Activated CD4-positive, CD25-positive, alpha-beta regulatory T cell treated with anti-CD3 and anti-CD28 coated beads, Interleukin-2, amount 50 U/mL, for 72 hours (primary cell): Measurements from ENCODE around the gene CIB2.

Experiments used
- DNase-seq: peaks from one replicate; pipeline ENCODE4 v3.0.0; 2021

CIB2 gene

DNA sequence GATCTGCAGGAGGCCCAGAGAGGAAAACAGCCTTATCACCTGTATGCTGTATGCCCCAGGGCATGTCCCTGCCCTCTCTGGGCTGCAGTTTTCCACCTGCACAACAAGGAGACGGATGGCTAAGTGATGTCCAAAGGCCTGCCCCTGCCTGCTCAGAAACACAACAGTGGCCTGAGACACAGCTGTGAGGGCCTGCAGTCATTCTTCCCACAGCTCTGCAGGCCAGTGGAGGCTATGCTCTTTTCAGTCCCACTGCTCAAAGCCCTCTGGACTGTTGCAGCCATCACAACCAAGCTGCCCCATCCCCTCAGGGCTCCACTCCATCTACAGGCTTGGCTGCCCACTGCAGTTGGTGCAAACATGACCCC lies 48.5 kb downstream of the CIB2 start:
- no peak for DNase-seq

DNA sequence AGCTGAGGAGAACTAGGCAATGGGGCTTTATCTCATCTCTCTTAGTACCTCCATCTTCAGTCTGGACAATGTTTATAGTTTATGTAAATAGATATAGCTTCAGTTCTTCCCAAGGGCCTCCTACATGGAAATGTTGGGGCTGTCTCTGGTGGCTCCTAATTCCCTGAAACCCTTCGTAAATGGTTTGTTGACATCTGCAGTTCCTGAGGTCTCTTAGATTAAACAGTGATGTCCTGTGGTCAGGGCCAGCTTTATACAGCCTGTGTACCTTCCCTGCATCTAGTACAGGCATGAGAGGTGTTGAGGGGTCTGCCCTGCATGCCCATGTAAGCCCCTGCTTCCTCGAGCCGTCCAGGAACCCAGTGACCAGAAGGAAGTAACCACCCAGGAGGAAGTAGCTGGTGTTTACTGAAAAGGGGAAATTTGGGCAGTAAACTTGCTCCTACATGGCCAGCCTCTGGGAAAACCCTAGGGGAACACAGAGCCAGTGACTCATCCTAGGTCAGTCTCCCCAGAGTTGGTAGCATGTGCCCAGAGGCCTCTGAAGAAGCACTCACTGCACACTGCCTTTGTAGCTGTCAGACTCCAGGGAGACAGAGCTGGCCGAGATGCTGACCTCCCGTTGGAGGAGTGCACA lies 49.0 kb downstream of the CIB2 start:
- DNase-seq: no peak

DNA sequence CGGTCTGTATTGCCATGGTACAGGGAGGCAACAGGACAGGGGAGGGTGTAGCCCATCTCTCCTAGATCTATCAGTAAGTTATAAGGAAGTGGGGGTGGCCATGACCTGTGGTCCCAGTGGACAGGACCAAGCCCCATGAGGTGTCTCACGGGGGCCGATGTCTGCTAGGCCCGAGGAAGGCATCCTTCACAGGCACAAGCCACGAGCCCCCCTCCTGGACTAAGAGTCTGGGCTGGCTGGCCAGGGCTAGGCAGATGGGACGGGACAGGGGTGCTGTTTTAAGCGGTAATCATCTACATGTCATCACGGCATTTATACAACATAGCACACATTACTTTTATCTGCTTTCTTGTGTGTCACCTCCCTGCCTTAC lies 51.2 kb downstream of the CIB2 start:
- no peak for DNase-seq

DNA sequence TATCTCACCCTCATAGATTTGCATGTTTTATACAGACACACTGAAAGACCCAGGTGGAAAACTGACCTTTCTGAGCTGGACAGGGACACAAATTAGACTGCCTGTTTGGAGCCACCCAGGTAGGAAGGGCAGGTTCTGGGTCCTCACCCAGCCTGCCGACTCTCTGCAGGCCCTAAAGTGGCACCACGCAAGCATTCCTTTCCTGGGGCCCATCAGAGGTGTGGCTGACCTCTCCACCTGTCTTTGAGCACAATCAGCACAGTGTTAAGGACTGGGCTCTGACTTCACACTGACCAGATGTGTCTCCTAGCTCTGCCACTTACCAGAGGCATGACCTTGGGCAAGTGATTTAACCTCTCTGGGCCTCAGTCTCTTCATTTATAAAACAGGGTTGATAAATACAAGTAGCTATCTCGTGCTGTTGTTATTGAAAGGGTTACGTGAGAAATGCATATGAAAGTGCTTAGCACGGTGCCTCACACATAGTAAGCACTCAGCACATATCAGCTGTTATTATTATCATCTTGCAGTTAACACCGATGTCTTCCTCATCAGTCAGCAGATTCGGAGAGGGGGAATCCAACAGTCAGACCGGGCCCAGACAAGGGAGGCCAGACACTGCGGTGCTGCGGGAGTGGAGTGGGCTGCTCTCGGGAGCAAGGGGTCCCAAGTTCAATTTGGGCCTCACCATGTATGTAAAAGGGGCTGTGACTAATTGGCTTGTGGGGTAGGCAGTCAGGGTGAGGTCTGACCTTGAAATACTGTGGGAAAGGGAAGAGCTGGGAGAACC lies 51.8 kb downstream of the CIB2 start:
- no peak for DNase-seq

DNA sequence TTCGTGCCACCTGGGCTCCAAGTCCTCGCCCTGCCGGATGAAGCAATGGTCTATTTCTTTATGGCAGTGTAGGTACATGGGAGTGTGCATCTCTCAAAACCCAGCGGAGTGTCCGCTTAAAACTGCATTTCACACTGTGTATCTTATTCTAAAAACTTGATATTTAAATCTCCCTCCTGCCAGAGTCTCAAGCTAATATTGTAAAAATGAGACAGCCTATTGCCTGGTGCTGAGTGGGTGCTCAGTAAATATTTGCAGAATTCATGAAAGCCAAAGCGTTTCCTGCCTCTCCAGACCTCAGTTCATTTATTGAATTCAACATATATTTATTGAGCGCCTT lies 53.4 kb downstream of the CIB2 start:
- no peak for DNase-seq

DNA sequence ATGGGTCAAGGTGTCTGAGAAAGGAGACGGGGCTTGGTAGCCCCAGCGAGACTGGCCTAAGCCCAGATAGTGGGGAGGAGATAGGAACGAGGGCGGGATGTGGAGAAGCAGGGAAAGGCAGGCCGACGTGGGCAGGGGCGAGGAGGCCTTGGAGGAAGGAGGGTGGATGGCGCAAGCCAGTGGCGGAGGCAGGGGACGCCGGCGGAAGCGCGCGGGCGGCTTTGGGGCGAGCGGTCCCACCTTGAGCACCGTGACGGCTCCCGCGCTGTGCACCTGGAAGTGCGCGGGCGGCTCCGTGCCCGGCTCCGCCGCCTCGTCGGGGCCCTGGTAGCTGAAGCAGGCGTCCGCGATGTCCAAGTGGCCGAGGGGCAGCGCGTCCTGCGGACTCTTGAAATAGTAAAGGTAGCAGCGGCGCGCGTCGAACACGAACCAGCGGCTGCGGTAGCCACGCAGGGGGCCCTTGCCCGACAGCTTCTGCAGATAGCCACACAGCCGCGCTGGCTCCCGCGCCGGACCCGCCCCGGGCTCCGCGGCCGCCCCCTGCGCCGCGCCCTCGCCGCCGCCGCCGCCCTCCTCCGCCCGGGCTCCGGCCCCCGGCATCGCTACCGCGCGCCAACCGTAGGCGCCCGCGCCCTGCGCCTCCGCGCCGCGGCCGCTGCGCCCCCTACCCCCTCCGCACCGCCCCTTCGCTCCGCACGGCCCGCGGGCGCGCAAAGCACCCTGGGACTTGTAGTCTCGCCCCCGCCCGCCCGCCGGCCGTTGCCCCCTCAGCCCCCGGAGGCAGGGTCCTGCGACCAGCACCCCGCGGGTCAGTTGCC lies 54.0 kb downstream of the CIB2 start, which contains the start of gene TBC1D2B:
TBC1D2B (minus strand) TSS at position 659 of the 818 bp plus-strand sequence; CDS start at position 600, 59 bp downstream.
- DNase-seq: peak; percentile 68

DNA sequence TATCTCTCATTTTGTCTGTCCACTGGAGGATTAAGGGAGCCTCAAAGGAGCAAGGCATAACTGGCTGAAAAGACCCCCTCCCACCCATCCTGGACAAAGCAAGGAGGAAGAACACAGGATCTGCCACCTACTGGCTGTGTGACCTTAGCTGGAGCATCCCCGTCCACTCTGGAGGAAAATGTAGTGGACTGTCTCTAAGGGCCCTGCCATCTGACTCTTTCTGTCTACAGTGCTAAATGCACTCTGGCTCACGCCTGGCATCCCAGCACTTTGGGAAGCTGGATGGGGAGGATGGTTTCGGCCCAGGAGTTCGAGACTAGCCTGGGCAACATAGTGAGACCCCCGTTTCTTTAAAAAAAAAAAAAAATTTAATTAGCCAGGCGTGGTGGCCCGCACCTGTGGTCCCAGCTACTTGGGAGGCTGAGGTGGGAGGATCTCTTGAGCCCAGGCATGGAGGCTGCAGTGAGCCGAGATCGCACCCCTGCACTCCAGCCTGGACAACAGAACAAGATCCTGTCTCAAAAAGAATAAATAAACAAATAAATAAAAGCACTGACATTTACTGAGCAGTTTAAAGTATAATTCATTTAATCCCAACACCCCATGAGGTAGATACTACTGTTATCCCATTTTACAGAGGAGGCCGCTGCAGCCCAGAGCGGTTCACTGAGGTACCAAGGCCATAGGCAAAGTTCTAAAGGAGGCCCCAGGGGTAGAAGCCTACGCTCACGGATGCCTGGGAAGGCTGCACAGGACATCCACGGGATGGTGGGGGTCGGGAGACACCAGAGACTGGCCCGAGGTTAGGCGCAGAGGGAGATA lies 54.8 kb downstream of the CIB2 start:
- DNase-seq: no peak

DNA sequence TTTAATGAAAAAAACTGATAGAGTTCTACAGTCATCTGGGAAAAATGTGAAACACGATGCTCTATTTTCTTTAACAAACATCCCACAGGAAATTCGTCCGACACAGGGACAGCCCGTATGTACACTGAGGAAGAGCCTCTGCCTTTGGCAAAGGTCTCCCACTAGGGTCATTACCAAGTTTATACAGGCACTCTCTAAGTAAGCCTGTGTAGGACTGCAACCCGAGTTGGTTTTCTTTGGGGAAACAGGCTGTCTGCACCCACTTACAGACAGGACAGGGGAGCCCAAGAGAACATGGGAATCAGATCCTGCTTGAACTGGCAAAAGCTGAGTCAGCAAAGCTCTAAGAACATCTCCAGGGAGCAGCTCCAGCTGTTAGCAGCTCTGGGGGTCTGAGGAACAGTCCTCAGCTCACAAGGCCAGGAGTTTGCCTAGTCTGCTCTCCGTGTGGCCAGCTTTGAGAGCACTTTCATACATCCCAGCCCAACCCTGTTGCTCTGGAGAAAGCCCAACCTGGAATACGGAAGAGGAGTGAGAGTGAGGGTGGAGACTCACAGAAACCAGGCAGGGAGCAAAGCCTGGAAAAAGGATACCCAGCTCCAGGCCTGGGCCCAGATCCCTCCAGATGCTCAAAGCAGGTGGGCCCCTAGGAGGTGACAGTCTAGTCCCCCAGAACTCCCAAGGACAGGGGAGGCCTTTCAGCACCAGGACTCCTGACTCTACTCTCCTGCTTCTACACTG lies 55.6 kb downstream of the CIB2 start:
- DNase-seq: no peak

DNA sequence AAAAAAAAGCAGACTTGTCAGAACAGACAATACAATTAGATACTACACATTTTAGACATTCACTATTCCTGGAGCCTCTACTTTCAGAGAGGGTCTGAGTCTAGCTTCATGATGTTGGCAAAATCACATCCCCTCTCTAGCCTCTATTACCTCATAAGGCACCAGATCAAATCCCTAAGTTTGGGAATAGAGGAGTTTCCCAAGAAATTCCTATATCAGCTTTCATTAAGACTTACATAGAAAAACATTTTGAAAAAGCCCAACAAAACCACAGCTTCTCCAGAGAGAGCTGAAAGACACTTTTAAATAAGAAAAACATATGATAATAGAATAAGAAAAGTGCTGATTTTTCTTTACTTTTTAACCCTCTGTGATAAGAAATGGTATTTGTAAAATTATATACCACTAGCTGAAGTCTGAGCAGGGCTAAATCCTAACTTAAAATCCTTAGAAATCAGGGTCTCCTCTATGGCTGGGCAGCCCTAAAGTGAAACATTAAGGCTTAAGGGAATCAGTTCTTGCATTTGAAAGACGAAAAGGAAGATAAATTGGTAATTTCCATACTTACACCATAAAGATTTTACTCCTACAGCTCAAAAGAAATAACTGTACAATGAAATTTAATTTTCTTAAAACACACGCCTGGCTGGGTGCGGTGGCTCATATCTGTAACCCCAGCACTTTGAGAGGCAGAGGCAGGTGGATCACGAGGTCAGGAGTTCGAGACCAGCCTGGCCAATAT lies 58.0 kb downstream of the CIB2 start:
- DNase-seq: no peak

DNA sequence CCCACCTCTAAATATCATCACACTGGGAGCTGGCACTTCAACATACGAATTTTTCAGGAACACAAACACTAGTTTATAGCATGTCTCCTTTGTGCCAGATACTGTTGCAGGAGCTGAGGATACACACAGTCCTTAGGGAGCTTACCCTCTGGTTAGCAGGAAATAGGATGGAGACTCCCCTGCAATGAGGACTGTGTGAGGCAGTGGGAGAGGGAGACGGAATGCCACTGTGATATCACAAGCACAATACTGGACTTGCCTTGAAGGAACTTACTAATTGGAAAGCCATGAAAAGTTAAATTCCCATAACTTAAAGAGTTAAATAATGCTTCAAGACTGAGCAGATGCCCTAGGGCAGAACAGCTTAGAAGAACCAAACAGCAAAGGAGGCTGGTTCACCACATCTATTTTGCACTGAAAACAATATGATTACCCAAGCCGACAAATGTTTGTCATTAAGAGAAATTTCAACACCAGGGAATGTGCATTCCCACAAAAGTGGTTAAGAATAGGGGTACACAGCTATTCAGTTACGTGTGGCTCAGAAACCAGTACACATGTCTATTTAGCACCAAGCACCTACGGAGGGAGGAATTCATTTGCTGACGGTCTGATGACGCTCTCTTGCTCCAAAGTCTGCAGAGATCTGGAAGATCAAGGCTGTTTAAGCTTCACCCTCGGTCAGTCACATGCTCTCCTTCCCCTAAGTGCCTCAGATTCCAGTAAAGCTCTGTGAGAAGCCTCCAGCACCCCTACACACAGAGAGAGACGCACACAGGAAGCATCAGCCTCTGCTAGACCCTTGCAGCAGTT lies 59.0 kb downstream of the CIB2 start:
- DNase-seq: no peak

DNA sequence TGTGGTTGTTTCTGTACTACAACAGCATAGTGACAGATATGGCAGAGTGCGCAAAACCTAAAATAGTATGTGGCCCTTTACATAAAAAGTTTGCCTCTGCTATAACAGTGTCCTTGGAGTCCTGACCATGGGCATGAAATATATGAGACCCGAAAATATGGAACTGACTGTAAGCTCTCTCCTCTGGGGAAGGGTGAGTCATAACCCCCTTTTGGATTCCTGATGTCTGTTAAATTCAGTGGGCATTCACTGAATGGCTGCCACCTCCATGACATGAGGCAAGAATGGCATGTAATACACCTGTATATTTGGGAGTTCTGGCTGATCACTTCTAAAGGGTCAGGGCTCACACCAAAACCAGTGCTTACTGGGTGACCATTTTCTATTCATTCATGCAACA lies 59.9 kb downstream of the CIB2 start:
- no peak for DNase-seq

DNA sequence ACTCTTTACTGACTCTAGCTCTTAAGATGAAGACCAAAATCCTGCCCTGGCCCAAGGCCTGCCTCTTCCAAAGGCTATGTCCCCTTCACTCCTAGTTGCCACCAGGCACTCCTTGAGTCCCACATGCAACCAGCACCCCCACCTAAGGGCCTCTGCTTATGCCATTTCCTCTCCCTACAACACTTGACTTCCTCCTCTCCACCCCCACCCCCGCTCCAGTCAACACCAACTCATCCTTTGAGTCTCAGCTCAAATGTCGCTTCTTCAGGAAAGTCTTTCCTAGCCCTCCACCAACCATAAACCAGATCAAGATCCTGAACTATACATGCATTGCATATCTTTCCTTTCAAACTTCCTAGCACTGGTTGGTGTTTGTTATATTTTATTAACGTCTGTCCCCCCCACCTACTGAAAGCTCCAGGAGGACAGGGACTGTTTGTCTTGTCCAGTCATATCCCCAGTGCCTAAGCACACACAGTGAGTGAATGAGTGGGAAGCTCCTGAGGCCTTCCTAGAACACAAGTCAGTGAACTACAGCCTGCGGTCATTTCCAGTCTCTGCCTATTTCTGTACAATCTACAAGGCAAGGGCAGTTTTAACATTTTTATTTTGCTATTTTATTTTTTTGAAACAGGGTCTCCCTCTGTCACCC lies 61.1 kb downstream of the CIB2 start:
- DNase-seq: no peak

DNA sequence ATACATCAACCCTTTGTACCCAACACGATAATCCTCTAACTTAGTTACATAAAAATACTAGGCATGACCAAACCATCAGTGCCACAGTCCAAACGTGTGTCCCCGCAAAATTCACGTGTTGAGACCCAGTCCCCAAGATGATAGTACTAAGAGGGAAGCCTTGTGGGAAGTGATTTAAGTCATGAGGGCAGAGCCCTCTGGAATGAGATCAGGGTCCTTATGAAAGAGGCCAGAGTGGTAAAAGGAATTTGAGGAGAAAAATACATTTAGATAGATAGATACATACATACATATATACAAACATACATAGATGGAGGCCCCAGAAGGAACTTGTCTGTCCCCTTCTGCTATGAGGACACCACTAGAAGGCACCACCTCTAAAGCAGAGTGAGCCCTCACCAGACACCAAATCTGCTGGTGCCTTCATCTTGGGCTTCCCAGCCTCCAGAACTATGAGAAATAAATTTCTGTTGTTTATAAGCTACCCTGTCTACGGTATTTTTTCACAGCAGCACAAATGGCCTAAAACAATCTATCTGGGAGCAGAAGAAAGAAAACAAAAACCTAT lies 61.7 kb downstream of the CIB2 start:
- DNase-seq: no peak

DNA sequence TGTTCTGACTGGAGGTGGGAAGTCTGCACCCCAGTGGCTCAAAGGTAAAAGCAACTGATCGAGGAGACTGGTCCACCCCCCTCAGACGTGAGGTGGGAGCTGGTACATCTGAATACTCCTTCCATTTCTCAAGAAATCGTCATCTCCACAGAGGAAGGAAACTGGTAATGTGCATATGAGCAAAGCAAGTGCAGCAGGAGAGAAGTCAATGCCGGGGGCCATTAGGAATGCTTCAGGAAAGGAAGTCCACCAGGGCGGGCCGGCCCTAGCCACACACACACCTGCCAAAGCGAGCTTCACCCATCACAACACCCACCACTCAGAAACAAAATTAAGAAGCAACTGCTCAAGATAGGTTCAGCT lies 62.2 kb downstream of the CIB2 start:
- DNase-seq: no peak

DNA sequence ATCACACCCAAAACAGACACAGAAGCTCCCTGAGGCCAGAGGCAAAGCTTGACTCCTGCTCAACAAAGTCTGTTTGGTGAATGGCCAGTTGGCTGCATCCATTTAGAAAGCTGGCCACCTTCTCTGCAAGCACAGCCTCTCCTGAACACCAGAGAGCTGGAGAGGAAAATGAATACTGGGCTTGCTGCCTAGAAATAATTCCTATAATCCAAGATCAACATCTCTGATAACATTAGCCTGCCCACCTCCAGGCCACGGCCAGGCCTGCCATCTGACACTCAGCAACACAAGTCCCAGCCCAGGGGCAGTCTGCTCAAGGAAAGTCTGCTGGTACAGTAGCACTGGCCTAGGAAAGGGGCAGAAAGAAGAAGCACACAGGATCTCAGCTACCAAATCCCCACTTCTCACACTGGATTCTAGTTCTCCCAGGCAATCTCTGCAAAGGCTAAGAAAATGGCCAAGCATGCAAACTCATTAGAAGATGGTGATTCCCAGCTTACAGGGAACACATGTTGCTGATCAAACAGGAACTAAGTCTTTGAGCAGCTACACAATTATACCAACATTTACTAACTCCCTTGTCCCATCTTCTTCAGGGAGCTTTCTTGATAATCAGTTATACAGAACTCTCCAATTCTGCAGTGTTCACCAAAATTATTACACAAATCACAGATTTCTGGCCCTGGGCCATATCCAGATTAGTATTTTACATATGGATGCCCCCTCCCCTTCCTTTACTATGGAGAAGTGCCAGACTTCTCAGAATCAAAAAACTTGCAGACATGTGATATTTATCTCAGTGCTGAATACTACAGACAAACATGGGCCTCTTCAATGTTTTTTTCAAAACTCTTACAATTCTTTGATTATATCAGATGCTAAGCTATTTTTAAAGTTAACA lies 63.7 kb downstream of the CIB2 start:
- DNase-seq: no peak

DNA sequence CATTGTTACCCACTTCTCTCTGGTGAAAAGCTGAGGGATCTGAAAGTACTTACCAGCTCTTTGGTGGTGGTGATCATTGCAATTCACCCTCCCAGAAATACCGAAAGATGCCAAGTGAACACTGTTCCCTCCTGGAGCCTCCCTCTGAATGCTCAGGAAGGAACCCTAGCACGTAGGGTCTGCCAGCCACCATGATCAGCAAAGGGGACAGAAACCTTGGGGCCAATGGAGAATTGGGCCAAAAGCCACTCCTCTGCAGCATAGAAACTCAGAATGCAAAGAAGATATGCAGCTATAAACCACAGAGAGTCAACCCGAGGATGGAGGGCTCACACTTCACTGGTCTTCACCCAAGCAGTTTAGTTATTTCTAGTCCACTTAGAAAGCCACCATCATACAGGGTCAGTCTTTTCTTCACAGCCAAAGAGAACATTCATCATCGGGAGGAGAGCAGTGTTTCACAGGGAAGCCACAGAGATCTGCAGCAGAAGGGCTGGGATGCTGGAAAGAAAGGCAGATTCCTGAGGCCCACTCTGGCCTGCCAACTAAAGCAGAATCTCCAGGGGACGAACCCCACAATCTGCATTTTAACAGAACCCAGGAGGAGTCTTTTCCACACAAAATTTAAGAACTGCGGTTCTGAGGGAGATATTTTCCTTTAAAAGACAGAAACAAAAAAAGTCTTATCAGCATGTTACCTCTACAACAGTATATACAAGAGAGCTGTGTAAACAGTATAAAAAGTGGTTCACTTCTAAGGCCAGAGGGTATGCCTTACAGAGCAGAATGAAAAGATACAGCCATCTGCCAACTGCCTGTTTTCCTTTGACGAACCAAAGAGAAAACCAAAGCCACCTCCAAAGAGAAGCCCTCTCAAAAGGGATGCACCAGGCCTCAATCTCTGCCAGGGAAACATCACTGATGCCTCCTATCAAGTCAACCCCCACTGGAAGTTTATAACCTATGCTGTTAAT lies 65.0 kb downstream of the CIB2 start:
- DNase-seq: no peak

DNA sequence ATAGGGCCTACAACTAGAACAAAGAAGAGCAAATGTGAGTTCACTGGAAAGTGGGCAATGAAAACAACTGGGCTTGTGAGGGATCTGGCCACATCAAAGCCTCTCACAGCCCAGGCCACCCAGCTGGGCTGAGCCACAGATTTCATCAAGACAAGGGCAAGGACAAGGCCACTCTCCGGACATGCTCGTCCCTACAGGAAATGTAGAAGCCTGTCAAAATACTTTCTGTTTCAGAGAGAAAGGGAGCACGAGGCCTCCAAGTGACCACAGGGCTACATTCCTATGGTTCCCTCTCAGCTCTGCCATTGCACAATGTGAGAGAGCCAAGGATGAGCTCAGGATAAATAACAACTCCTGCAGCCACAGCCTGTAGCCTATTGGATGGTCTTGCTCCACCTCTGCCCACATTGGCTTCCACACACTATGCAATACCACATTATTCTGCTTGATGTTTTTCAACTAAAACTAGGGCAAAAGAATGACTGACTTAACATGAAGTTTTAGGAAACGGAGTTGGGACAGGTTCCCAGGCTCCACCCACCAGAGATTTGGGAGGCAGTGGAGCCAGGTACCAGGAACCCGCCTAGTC lies 65.9 kb downstream of the CIB2 start:
- DNase-seq: no peak
